ENCODE measurements around the gene BRMS1L. TPM values are rescaled to one million over a fixed set of nuclear protein-coding genes. Genes with fewer than 3 reads are reported as not detected.
A peak's percentile ranks its signal among the peaks of the same experiment; 100 is the strongest.
"Not testable (repeated sequence)": the region's sequence is repeated elsewhere in the genome, so short reads cannot be mapped to it uniquely, and the experiment has no call there.

Gene BRMS1L, protein sequence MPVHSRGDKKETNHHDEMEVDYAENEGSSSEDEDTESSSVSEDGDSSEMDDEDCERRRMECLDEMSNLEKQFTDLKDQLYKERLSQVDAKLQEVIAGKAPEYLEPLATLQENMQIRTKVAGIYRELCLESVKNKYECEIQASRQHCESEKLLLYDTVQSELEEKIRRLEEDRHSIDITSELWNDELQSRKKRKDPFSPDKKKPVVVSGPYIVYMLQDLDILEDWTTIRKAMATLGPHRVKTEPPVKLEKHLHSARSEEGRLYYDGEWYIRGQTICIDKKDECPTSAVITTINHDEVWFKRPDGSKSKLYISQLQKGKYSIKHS
- total RNA-seq = 1 to 10 TPM; 6.1 to 9.2 TPM
- 4.3 TPM for polyA plus RNA-seq (2013, experiment 1 of 2)
- polyA plus RNA-seq (2013, experiment 2 of 2) = 4.8 TPM
- total RNA-seq = 2.0 to 26.0 (median 9.3) reads per million in 172 experiments

DNA sequence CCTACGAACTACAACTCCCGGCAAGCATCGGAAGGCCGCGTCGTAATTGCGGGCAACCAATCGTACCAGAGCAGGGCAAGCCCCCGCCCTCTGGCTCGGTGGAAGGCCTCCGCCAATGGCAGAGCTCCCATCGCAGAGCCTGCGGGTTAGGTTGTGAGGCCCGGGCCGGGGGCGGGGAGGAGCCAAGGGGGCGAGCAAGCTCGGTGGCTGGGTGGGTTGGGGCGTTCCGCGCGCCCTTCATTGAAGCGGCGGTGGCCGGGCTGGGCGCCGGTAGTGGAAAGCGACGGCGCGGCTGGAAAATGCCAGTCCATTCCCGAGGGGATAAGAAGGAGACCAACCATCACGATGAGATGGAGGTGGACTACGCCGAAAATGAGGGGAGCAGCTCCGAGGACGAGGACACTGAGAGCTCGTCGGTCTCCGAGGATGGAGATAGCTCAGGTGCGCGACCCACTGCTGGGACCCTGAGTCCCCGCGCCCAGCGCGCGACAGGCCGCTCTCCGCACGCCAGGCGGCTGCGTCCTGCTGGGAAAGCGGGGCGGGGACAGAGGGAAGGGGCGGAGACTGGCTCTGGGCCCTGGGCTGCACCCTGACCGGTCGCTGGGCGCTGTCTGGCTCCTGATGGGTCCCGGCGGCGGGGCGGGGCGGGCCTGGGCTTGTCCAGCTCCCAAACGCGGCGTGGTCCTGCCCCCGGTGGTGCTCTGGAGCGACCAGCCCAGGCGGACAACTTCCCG, at the start of gene BRMS1L:
Gene BRMS1L, plus strand, starts transcription at position 121 of the 734 bp plus-strand sequence. Its CDS starts 179 bp downstream, at position 300.
- CTCF ChIA-PET = interaction anchor here (0.9 to 1.3 kb wide), 3 partner anchors 12 to 17 kb away, joined by 3 to 6 read pairs (median 5); partner anchors contain the start of gene RALGAPA1
- Mint-ChIP-seq H3K27ac (peak within 1 kb of the TSS; percentile 68), H3K4me1 (ENCODE audit: low read depth) (peaks cover 31% of the 10 kb centered on the region), H3K36me3 (ENCODE audit: low read depth) (peaks cover 16% of the 10 kb centered on the region), H3K4me3 (peak within 1 kb of the TSS; percentile 88), H3K9me3 (no peaks in the 10 kb centered on the region), H3K27me3 (no peaks in the 10 kb centered on the region)
- POLR2A ChIA-PET = interaction anchor here (0.5 to 2.8 kb wide), 14 partner anchors 9 to 895 kb away, joined by 3 to 42 read pairs (median 4); partner anchors contain the start of genes MBIP, NFKBIA, PPP2R3C and PRORP
- Histone ChIP-seq H3K36me3 (ENCODE audit: insufficient read depth, low read length) (peaks cover 2% of the 10 kb centered on the region), H3K27ac (ENCODE audit: low read depth in 1 of 2, low read length in 2 of 2) (peak within 1 kb of the TSS; percentile 72 to 89), H3K27me3 (ENCODE audit: control insufficient read depth in 1 of 2, insufficient read depth in 2 of 2, low read length in 2 of 2) (no peaks in the 10 kb centered on the region), H3K4me3 (ENCODE audit: low read length) (peak within 1 kb of the TSS; percentile 99), H3K4me1 (ENCODE audit: insufficient read depth, low read length) (peaks cover 15% of the 10 kb centered on the region), H3K9me3 (ENCODE audit: control insufficient read depth in 1 of 2, insufficient read depth in 1 of 2, low read length in 2 of 2) (no peaks in the 10 kb centered on the region)
- intact Hi-C loops (cut with DNase I, micrococcal nuclease) = loop anchor here (1.0 to 10.0 kb wide), 8 partner anchors 17 to 1289 kb away; partner anchors contain the start of genes PSMA6 (in 2 of the 2), EAPP (in 1 of the 2), FAM177A1 (in 1 of the 2) and MBIP (in 1 of the 2)
- DNase-seq (peak; percentile 90 to 98 (median 95)), ATAC-seq (ENCODE audit: poor library complexity) (peak; percentile 98)
- TF ChIP-seq, protein P1, sequence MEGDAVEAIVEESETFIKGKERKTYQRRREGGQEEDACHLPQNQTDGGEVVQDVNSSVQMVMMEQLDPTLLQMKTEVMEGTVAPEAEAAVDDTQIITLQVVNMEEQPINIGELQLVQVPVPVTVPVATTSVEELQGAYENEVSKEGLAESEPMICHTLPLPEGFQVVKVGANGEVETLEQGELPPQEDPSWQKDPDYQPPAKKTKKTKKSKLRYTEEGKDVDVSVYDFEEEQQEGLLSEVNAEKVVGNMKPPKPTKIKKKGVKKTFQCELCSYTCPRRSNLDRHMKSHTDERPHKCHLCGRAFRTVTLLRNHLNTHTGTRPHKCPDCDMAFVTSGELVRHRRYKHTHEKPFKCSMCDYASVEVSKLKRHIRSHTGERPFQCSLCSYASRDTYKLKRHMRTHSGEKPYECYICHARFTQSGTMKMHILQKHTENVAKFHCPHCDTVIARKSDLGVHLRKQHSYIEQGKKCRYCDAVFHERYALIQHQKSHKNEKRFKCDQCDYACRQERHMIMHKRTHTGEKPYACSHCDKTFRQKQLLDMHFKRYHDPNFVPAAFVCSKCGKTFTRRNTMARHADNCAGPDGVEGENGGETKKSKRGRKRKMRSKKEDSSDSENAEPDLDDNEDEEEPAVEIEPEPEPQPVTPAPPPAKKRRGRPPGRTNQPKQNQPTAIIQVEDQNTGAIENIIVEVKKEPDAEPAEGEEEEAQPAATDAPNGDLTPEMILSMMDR (IDR thresholded peaks at IDR 0.05) = no peak

DNA sequence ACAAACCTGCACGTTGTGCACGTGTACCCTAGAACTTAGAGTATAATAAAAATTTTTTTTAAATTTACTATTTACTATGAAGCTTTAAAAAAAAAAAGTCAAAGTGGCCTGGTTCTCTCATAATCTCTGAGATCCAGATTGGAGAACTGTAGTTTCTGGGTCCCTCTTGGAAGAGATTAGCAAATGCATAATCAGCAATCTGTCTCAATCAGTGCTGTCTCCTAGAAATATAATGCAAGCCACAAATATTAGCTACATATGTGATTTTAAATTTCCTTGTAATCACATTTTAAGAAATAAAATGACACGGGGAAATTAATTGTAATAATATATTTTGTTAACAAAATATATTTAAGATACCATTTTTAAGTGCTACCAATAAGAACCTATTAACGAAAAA, 49.3 kb upstream of the BRMS1L start:
- no peak for DNase-seq
- ChIA-PET POLR2A (no interaction called here), CTCF (no interaction called here)
- no peaks in the 10 kb centered on the region for H3K27me3 Mint-ChIP-seq
- H3K27me3 ChIP-seq (ENCODE audit: control insufficient read depth in 1 of 2, insufficient read depth in 2 of 2, low read length in 2 of 2) = no peaks in the 10 kb centered on the region
- peaks cover 7% of the 10 kb centered on the region for H3K36me3 ChIP-seq (ENCODE audit: insufficient read depth, low read length)
- no peak overlapping the region for H3K27ac ChIP-seq (ENCODE audit: low read depth in 1 of 2, low read length in 2 of 2)
- peaks cover 43% of the 10 kb centered on the region for H3K36me3 Mint-ChIP-seq (ENCODE audit: low read depth)
- no peak overlapping the region for H3K4me3 ChIP-seq (ENCODE audit: low read length)
- H3K27ac Mint-ChIP-seq = no peak overlapping the region
- peaks cover 9% of the 10 kb centered on the region for H3K9me3 Mint-ChIP-seq
- TF ChIP-seq, protein P1 (IDR thresholded peaks at IDR 0.05) = no peak
- peaks cover 9 to 17% of the 10 kb centered on the region in 2 experiments for H3K9me3 ChIP-seq (ENCODE audit: control insufficient read depth in 1 of 2, insufficient read depth in 1 of 2, low read length in 2 of 2)
- H3K4me1 ChIP-seq (ENCODE audit: insufficient read depth, low read length) = peaks cover 2% of the 10 kb centered on the region
- no peak overlapping the region for H3K4me3 Mint-ChIP-seq
- intact Hi-C loops (cut with DNase I, micrococcal nuclease) = no loop called here
- no peak for ATAC-seq (ENCODE audit: poor library complexity)
- H3K4me1 Mint-ChIP-seq (ENCODE audit: low read depth) = peaks cover 16% of the 10 kb centered on the region

DNA sequence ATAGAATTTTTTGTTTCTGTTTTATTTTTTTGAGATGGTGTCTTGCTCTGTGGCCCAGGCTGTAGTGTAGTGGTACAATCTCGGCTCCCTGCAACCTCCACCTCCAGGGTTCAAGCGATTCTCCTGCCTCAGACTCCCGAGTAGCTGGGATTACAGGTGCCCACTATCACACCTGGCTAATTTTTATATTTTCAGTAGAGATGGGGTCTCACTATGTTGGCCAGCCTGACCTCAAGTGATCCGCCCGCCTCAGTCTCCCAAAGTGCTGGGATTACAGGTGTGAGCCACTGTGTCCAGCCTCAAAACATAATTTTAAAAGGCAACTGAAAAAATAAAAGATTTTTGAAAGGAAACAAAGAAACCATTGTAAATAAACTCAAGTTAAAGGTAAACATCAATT, 48.6 kb upstream of the BRMS1L start:
- CTCF ChIA-PET; intact Hi-C loops (cut with DNase I, micrococcal nuclease): not testable (repeated sequence)

More for the DNA sequence above, 48.6 kb upstream of the BRMS1L start:
- H3K27ac Mint-ChIP-seq; H3K27me3 Mint-ChIP-seq; H3K9me3 Mint-ChIP-seq; H3K4me1 ChIP-seq (ENCODE audit: insufficient read depth, low read length); H3K4me3 Mint-ChIP-seq; H3K27ac ChIP-seq (ENCODE audit: low read depth in 1 of 2, low read length in 2 of 2); POLR2A ChIA-PET; H3K27me3 ChIP-seq (ENCODE audit: control insufficient read depth in 1 of 2, insufficient read depth in 2 of 2, low read length in 2 of 2); H3K36me3 ChIP-seq (ENCODE audit: insufficient read depth, low read length); H3K4me3 ChIP-seq (ENCODE audit: low read length); DNase-seq; ATAC-seq (ENCODE audit: poor library complexity): not testable (repeated sequence)
- H3K4me1 Mint-ChIP-seq (ENCODE audit: low read depth) = peaks cover 16% of the 10 kb centered on the region
- peaks cover 13 to 17% of the 10 kb centered on the region in 2 experiments for H3K9me3 ChIP-seq (ENCODE audit: control insufficient read depth in 1 of 2, insufficient read depth in 1 of 2, low read length in 2 of 2)
- peaks cover 41% of the 10 kb centered on the region for H3K36me3 Mint-ChIP-seq (ENCODE audit: low read depth)
